Iris pigment epithelial cell (primary cell): ENCODE data around the gene NFIA.
"Not testable (repeated sequence)": the region's sequence is repeated elsewhere in the genome, so short reads cannot be mapped to it uniquely, and the experiment has no call there.

Source experiments
- DNase-seq: peaks from one replicate; pipeline ENCODE4 v3.0.0-alpha.2; 2011; ENCODE audit warnings: low read depth

The NFIA gene

DNA sequence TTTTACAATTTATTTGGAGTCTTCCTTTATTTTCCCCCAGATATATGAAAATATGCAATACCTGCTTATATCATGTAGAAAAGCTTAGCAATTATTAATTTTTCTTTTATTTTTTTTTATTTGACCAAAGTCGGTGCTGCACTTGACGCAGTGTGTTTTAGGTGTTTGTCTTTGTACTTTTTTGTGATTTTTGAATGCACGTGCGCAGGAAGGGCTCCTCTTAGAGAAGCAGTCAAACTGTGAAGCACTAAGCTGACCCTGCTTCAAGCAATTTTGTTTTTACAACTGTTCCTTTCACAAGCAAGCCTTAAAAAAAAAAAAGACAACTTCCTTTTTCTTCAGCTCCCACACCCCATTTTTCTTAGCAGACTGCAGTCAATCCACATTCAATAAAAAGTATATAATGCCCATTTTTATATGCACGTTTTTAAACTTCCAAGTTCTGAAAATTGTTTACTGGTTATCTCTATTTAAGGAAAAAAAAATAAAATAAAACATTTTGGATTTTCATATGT lies 375.2 kb downstream of the NFIA start:
- DNase-seq: no peak

GRCh38 chr1:61459345-61459744 lies 377.0 kb downstream of the NFIA start:
- DNase-seq: no peak

- DNase-seq: no peak
Measured at GRCh38 chr1:61460191-61460590, 377.8 kb downstream of the NFIA start.

- no peak for DNase-seq
Measured at GRCh38 chr1:61461406-61462384, 379.3 kb downstream of the NFIA start.

DNA sequence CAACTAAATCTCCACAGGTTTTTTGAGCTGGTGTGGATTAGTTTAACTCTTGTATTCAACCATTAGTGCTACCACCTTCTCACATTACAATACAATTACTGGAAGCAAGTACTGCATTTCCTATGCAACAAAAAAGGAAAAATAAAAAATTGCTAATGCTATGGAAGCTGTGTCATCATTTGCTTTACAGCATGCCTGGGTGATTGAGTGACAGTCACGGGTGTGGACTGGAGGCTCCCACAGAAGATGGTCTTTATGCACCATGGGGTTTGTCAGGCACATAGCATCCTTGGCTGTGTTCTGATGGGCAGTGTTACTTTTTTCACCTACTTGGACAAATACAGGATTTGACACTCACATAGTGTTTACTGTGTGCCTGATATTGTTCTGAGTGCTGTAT lies 380.3 kb downstream of the NFIA start:
- no peak for DNase-seq

- no peak for DNase-seq
Measured at GRCh38 chr1:61463220-61463619, 380.9 kb downstream of the NFIA start.

DNA sequence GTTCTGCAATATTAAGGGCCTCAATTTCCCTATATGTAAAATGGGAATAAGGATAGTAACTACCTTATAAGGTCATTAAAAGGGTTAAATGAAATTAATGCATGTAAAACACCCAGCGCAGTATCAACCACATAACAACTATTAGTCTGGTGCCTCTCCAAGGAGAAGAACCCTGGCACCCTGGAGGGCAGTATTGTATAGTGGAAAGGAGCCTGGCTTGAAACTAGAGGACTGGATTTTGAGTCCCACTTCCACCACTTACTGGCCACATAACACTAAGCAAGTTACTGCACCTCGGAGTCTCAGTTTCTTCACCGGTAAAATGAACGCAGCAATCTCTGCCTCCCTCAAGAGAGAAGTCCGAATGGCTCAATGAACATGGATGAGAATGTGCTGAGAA lies 385.5 kb downstream of the NFIA start:
- not testable (repeated sequence) for DNase-seq

DNA sequence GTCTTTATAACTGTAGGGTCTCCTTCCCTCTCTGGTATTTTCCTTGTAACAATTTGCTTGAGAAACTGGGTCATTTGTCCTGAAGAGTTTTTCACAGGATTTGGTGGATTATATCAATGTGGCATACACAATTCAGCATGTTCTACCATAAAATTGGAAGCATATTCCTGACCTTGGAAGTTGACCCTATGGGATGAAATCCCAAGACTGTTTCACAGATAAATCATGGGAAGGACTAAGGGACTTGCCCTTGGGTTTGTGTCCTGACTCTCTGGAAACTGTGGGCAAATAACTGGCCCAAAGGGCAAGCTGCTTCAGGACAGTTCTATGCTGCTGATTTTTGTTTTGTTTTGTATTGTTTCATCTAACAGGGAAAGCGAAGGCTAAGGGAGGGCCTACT lies 387.0 kb downstream of the NFIA start:
- DNase-seq: no peak

GRCh38 chr1:61472876-61473275 lies 390.5 kb downstream of the NFIA start:
- no peak for DNase-seq

GRCh38 chr1:61474269-61474817 lies 392.0 kb downstream of the NFIA start:
- DNase-seq: no peak

- no peak for DNase-seq
Measured at GRCh38 chr1:61474963-61475362, 392.6 kb downstream of the NFIA start.

DNA sequence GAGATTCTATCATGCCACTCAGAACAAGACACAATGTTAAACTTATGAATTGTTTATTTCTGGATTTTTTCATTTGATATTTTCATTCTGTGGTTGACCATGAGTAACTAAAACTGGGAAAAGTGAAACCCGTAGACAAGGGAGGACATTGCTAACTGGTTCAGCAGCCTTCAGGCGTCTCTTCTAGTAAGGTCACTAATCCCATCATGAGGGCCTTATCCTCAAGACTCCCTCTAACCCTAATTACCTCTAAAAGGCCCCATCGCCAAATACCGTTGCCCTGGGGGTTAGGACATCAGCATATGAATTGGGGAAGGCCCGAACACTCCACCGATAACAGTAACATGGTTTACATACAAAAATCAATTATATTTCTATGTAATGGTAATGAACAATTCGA lies 394.9 kb downstream of the NFIA start:
- DNase-seq: no peak

- no peak for DNase-seq
Measured at GRCh38 chr1:61480273-61480935, 398.0 kb downstream of the NFIA start.

DNA sequence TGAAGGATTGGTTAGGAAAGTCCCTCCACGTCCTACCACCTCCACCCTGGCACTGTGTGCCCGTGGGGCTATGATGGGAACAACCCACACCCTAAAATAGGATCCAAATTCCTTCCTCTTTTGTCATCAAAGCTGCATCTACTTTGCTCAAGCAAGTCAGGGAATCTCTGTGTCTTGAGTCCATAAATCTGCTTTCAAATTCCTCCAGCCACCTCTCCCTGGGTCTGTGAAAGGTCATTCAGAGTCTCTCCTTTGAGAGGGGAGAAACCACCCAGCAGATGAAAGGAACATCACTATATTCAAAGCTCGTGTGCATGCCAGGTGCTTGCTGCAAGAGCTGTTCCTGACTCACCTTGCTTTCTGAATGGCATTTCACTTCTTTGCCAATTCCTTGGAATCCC lies 399.0 kb downstream of the NFIA start:
- DNase-seq: no peak

GRCh38 chr1:61482170-61482734 lies 399.9 kb downstream of the NFIA start:
- DNase-seq: no peak

- DNase-seq: no peak
Measured at GRCh38 chr1:61486783-61487536, 404.6 kb downstream of the NFIA start.

- DNase-seq: no peak
Measured at GRCh38 chr1:61487801-61488200, 405.4 kb downstream of the NFIA start.

- no peak for DNase-seq
Measured at GRCh38 chr1:61490924-61491323, 408.6 kb downstream of the NFIA start.

DNA sequence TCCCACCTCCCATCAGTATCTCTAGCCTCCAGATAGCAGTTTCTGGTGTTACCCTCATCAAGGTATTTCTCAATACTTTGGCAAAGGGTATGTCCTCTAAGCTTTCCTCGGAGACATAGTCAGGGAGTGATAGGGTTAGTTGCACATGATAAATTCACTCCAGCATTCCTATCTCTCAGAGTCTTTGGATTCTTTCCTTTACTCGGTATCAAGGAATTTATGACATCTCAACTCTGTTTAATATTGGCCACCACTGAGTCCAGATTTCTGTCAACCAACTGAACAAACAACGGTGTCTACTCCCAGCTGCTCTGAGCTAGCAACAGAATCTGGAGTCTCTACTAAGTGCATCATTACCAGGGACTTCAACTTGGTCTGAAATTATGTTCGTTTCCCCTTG lies 409.1 kb downstream of the NFIA start:
- peak; percentile 41 for DNase-seq

GRCh38 chr1:61494000-61494399 lies 411.6 kb downstream of the NFIA start:
- no peak for DNase-seq

GRCh38 chr1:61496501-61496900 lies 414.1 kb downstream of the NFIA start:
- peak; percentile 48 for DNase-seq

- DNase-seq: no peak
Measured at GRCh38 chr1:61497013-61497412, 414.7 kb downstream of the NFIA start.
